Kidney glomerular epithelial cell (primary cell): ENCODE results near the gene ESYT3.
A peak's percentile ranks its signal among the peaks of the same experiment; 100 is the strongest.
"Not testable (repeated sequence)": the region's sequence is repeated elsewhere in the genome, so short reads cannot be mapped to it uniquely, and the experiment has no call there.

Experiments
- DNase-seq: peaks from one replicate; lab custom pipeline; 2025; lab: John Stamatoyannopoulos, UW

The ESYT3 gene

GRCh38 chr3:138408751-138409570 lies 25.5 kb upstream of the ESYT3 start:
- DNase-seq = no peak

GRCh38 chr3:138412821-138413551 lies 21.4 kb upstream of the ESYT3 start:
- no peak for DNase-seq

GRCh38 chr3:138416236-138416635 lies 18.2 kb upstream of the ESYT3 start:
- not testable (repeated sequence) for DNase-seq

- DNase-seq = peak; percentile 86
These were observed 16.8 kb upstream of the ESYT3 start for GRCh38 chr3:138417559-138417982.

- DNase-seq = no peak
These were observed 15.7 kb upstream of the ESYT3 start for GRCh38 chr3:138418601-138419206.

- DNase-seq = no peak
These were observed 11.1 kb upstream of the ESYT3 start for GRCh38 chr3:138423316-138423715.

GRCh38 chr3:138424323-138424722 lies 10.1 kb upstream of the ESYT3 start:
- DNase-seq = no peak

- DNase-seq = no peak
These were observed 8.2 kb upstream of the ESYT3 start for GRCh38 chr3:138426211-138426610.

- not testable (repeated sequence) for DNase-seq
These were observed 7.7 kb upstream of the ESYT3 start for GRCh38 chr3:138426754-138427153.

- no peak for DNase-seq
These were observed 4.8 kb upstream of the ESYT3 start for GRCh38 chr3:138429665-138430064.

GRCh38 chr3:138432576-138433240 lies 1.7 kb upstream of the ESYT3 start:
- DNase-seq = no peak

GRCh38 chr3:138433892-138434275 lies 532 bp upstream of the ESYT3 start:
- no peak for DNase-seq

GRCh38 chr3:138434875-138435772 lies 708 bp downstream of the ESYT3 start:
- no peak for DNase-seq

- no peak for DNase-seq
These were observed 1.4 kb downstream of the ESYT3 start for GRCh38 chr3:138435840-138436239.

GRCh38 chr3:138437281-138437680 lies 2.9 kb downstream of the ESYT3 start:
- DNase-seq = no peak

GRCh38 chr3:138438896-138439295 lies 4.5 kb downstream of the ESYT3 start:
- no peak for DNase-seq

GRCh38 chr3:138439646-138440045 lies 5.2 kb downstream of the ESYT3 start:
- no peak for DNase-seq

GRCh38 chr3:138440121-138440521 lies 5.7 kb downstream of the ESYT3 start:
- DNase-seq = no peak

GRCh38 chr3:138440596-138440995 lies 6.2 kb downstream of the ESYT3 start:
- no peak for DNase-seq

- DNase-seq = no peak
These were observed 6.8 kb downstream of the ESYT3 start for GRCh38 chr3:138441256-138441655.

- DNase-seq = peak; percentile 31
These were observed 7.3 kb downstream of the ESYT3 start for GRCh38 chr3:138441742-138442141.
